LoVo (cell line): ENCODE results near the gene ARID5B.

Source experiments
- DNase-seq: peaks from one replicate; pipeline ENCODE4 v3.0.0-alpha.2; 2016; ENCODE audit warnings: low spot score

ARID5B gene

DNA sequence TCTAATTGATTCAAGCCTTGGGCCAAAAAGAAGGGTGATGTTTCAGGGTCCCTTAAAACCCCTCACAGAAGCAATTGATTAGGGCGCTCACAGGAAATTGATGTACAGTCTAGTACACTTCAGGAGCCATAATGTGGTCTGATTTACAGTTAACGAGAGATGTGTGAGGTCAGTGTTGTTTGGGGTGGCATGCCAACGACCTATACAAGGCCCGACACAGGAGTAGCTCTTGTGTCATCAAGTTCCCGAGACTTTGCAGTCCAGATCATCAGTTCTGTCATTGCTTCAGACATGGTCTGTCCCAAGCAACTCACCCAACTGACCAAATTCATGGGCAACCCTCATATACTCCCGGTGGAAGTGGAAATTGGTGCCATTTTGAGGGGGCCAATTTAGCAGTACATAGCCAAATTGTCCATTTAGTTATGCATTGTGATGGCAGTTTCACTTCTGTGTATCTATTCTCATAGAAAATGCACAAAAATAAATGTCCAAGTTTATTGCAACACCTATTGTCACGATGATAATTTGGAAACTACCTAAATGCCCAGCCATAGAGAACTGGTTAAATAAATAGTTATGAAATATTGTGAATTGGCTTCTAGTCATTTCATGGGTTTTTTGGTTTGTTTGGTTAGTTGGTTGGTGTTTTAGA lies 18.0 kb upstream of the ARID5B start:
- DNase-seq, result no peak

DNA sequence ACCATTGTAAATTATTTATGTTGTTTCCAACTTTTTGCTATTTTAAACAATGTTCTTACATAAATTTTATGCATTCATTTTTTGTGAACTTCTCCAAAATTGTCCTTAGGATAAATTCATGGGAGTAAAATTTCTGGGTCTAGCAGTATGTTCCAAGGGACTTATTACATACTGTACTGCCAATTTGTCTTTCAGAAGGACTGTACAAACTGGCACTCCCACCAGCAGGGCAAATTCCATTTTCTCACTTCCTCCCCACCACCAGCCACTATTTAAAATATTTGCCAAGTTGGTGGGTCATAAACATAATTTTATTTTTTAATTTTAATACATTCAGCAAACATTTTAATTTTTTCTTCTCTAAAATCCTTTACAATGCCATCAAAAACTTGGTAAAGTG lies 13.7 kb upstream of the ARID5B start:
- no peak for DNase-seq

DNA sequence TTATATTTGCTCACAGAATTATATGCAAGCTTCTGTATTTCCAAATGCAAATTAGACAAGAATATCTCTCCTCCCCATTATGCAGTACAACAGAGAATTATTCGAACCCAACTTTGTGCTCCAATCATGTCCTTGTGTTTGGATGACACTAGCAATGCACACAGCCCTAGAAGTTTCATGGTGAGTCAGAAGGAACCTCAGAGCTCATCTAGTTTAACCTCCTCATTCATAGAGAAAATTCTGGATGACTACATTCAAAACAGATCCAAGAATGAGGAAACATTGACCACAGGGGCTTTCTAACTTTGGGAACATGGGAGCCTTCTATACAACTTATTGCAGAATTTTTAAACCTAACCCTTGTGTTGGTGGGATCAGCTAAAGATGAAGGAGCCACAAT lies 12.8 kb upstream of the ARID5B start:
- DNase-seq, result no peak

DNA sequence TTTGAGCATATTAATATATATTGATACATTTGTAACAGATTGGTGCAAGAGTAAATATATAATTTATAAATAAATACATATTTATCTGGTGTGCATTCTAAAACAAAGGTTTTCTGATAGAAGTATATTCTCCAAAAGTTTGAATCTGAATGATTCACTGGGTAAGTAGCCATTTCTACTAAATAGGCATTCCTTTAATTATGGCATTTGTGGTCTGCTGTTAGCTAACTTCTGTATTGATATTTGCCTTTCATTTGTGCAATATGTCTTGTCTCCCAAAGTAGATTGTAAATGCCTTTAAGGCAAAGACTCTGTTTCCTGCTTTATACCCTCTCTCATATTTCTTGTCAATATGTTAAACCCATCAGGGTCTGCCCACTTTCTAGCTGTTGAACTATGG lies 11.1 kb upstream of the ARID5B start:
- DNase-seq, result no peak

DNA sequence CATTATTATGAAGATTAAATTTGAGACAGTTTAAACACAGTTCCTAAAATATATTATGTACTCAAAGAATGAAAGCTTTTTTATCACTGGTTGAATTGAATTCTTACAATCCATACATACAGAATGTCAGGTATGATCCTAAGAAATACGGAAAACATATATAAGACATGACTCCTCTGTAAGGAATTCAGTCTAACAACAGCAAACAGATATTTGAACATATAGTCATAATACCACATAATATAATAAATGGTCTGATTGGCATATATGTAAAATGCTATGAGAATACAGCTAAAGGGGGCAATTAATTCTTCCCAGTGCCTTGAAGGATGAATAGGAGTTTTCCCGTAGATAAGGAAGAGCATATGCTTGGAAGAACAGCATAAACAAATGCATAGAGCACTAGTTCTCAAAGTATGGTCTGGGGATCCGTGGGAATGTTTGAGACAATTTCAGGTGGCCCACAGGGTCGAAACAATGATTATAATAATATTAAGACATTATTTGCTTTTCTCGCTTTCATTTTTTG lies 10.6 kb upstream of the ARID5B start:
- no peak for DNase-seq

DNA sequence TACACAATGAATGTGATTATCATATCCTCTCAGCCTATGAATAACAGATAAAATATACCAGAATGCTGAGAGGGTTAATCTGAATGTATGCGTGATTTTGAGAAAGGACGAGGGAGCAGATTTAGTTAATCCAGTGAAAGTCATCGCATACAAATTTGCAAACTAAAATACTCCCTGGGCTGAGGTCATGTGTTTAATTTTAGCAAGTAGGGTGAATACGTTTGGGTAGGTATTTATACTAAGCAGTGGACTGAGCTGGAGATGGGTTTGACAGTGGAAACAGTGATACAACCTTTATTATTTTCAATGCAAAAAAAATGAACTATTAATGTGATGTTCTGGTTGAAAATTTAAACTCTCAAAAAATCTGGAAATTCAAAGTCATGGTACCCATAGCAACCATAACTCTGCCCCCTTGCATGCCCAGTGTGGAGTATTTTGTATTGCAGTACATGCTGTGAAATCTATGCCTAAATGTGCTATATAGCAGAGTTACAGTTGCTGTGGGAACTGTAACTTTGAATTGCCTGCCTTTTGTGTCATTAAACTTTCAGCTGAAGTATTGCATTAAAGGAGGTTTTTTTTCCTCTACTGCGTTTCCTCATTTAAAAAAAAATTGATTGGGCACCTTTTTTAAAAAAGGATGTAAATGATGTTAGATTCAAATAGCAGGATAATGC lies 9.5 kb upstream of the ARID5B start:
- DNase-seq, result no peak

DNA sequence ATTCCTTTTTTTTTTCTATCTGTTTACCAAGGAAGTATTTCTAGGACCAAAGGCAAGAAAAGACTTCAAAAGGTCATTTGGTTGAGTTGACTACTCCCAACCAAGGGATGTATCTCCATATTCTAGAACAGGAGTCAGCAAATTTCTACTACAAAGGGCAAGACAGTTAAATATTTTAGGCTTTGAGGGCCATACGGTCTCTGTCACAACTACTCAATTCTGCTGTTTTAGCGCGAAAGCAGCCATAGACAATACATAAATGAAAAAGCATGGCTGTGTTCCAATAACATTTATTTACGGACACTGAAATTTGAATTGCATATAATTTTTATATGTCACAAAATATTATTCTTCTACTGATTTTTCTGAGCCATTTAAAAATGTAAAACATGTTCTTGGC lies 8.5 kb upstream of the ARID5B start:
- DNase-seq, result no peak

DNA sequence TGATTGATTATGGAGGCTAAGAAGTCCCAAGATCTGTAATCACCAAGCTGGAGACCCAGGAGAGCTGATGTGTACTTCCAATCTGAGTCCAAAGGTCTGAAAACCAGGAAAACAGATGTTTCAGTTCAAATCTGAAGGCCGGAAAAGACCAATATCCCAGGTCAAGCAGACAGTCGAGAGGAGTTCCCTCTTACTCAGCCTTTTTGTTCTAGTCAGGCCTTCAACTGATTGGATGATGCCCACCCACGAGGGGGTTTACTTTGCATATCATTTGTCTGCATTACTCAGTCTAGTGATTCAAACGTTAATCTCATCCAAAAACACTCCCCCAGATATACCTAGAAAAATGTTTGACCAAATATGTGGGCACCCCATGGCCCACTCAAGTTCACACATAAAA lies 7.4 kb upstream of the ARID5B start:
- DNase-seq, result no peak

DNA sequence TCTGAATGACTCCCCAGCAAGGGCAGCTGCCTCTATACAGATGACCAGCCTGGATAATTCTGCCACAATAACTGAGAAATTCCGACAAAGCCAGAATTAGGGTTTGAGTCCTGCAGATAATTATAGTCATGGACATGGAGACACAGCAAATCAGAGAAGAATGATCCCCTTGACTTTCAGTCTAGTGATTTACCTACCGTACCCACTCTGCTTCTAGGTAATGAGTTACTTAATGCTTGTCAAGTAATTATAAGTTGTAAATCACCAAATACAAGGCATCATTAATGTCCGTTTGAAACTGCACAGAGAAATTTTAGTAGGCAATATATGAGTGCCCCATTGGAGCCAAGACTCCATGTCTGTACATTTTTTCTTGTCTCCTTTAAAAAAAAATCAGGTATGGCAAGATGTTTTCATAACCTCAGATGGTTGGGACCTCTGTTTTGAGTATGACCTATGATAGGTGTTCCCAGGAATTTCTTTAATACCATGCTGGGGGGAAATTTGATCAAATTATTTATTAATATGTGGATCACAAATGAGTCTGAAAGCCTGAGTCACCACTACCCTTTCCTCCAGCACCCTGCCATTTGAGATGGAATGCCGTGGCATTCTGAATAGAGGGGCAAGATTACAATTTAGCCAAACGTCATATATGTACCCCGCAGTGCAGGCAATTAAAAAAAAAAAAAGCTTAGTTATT lies 5.5 kb upstream of the ARID5B start:
- DNase-seq, result no peak

DNA sequence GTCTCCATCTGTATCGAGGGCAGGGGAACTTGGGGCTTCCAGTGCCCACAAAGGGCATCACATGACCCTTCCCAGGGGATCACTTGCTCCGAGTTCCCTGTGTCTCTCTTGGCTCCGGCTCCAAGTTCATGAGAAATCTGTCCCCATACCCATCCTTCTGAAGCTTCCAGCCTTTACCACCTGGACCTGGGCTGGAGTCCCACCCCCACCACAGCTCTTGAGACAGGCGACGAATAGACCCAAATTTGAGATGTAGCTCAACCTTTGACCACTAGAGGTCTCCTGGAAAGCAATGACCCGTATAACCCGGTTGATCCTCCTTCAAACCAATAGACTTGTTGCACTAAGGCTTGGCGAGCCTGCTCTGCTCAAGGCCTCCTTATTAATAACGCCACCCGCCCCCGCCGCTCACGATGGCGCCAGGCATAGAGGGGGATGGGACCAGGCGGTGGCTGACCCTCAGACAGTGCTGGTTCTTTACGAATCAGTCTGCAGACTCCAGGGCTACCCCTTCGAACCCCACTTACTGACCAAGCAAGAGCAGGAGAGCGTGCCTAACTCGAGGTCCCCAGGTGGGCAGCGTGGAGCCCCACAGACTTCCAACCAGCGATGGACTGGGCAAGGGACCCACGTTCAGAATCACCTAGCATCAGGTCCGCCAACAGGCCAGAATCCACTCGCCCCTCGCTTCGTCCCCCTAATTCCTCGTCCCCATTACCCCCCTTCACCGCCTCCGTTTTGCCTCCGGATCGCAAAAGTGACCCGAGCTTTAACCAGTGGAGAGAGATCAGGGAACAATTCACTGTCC lies 4.4 kb upstream of the ARID5B start:
- DNase-seq, result peak; percentile 64

DNA sequence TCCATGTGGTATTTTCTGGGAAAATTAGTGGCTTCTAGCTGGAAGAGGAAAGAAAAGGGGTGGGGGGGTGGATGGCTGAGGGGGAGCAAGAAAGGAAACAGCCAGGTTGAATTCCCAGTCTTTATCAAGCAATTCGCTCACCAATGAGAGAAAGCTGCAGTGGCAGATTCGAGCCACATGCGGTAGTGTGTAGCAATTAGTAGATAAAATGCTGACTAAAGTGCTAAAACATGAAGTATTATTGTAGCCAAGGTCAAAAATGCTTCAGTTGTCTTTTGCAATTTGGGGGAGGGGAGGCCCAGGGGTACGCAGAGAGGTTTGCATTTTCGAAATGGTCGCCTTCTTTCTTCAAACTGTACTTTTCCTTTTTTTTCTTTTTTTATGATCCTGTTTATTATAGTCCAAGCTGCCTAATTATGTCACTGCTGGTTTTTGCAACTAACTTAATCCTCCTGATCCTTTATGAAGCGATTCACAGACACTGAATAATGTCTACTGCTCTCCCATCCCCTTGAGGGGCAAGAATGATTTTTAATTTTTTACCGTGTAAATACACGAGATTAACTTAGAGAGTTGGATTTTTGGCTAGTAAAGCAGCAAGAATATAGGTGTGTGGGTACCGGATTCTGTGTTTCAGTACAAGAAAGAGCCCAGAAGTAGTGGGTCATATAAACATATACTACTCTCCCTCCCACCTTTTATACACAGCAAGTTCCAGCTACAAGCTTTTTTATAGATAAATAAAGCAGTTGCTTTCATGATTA lies 3.6 kb upstream of the ARID5B start:
- DNase-seq, result peak; percentile 14

DNA sequence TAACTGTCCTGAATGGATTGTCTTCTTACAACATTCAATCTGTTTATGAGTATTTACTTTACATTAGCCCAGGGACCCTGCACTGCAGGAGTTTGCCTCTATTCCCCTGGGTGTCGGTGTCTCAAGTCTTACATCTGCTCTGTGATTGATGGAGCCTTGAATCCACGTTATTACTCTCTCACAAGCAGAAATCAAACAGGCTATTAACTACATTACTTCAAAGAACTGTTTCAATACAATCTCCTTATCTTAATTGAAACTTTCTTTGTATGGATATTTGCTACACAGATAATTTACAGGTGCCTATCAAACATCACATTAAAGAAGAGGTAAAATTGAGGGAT lies 3.1 kb upstream of the ARID5B start:
- peak; percentile 19 for DNase-seq

DNA sequence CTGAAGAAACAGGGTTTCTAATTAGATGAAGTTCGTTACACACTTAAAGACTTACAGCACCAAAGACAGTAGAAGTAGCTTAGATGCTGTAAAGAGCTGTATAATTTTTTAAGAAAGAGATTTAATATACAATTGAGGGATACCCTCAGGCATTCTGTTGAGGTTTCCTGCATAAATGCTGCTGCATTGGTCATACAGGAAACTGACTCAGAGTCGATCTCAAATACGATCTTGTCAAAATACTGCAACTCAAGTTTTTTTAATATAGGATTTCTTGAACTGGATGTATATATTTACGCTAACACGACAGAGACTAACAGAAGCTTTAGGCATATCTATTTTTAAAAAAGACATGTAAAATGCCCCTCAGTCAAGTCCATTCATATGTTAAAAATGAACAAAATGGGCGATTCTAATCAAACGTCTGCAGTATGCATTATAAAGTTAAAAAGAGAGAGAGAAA lies 2.4 kb upstream of the ARID5B start:
- DNase-seq, result no peak

DNA sequence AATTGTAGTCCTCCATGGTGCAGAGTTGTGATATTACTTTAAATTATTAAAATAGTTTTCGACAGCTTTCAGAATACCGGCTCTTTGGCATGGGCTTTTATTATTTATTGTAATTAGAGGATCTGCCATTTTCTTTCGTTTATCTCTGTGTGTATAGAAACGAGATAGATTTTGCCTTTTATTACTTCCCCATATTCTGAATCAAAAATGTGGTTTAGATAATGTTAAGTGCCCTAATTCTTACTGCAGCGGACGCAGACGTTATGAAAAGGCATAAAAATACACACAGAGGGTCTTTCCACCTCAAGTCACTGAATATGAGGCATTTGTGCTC lies 1.9 kb upstream of the ARID5B start:
- DNase-seq, result no peak

DNA sequence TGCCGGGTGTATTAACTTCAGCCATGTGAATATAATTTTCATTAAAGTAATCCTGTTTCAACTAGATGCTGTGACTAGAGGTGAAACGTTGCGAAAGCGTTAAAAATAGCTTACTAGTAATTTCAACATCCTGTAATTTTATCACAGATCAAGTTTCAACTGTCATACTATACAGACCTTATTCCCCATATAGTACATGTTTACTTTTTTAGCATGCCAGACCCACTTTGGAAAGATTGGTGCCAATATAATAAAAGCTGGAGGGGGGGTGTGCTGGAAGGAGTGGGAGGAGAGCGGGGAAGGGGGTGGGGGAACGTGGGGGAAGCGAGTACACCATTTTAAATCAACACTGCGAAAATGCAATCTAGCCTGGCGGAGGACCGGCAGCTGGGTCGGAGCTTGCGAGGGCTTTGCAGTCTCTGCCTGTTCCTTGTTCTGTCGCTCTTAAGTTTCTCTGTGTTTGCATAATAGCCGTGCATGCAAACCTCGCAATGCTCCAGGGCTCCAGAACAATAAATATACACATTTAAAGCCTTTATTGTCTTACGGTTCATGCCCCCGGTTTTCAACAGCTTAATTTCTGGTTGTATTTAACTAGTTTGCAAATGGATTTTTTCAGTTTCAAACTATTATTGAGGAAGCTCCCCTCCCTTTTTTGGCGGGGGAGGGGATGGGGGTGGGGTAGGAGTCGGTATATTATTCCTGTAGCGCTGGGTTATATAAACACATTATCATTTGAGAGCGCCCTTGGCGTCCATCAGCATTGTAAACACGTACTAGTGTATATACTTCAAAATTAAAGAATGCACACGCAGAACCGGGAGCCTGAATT lies 1.3 kb upstream of the ARID5B start:
- peak; percentile 51 for DNase-seq

DNA sequence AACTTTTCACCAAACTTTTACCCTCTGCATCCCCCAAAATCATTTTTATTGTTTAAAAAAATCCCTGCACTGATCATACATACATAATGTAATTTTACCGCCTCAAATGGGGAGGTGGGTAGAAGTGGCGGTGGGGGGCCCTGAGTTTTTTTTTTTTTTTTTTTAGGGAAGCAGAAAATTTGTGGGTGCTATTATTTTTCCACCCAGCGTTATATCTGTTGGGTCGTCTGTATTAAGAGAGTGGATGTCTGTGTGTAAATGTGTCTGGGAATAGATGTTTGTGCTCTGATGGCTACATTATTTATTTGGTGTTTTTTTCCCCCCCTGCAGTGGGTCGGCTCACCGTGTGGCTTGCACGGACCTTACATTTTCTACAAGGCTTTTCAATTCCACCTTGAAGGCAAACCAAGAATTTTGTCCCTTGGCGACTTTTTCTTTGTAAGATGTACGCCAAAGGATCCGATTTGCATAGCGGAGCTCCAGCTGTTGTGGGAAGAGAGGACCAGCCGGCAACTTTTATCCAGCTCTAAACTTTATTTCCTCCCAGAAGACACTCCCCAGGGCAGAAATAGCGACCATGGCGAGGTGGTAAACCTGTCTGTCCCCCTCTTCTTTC lies 438 bp downstream of the ARID5B start:
- DNase-seq, result no peak

DNA sequence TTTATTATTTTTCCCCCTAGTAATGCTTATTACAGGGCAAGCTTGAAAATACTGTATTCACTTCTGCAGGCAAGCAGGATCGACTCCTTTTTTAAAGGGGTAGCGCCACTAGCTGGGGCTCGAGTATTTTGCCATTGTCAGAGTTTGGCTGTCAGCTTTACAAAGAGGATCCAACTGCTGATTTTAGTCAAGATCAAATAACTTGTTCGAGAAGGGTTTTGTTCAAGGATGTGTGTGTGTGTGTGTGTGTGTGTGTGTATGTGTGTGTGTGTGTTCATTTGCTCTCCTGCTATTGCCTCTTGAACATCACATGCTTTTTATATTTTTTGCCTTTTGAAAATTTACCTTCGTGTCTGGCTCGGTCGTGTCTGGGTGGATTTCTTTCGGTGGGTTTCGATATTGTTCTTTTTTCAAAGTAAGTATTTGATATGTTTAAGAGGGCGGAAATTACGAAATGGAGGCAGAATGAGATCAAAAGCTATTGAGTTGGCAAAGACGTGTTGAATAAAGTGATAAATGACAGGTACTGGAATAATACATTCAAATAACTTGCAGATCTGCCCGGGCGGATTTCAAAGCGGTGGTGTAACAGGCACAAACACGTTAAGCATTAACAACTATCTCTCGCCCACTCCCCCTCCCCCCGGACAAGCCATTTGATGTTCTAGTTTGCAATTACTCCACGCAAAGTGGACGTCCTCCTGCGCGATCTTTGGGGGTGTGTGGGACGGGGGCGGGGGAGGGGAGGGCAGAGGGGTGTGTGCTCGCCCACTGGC lies 1.1 kb downstream of the ARID5B start:
- peak; percentile 43 for DNase-seq

DNA sequence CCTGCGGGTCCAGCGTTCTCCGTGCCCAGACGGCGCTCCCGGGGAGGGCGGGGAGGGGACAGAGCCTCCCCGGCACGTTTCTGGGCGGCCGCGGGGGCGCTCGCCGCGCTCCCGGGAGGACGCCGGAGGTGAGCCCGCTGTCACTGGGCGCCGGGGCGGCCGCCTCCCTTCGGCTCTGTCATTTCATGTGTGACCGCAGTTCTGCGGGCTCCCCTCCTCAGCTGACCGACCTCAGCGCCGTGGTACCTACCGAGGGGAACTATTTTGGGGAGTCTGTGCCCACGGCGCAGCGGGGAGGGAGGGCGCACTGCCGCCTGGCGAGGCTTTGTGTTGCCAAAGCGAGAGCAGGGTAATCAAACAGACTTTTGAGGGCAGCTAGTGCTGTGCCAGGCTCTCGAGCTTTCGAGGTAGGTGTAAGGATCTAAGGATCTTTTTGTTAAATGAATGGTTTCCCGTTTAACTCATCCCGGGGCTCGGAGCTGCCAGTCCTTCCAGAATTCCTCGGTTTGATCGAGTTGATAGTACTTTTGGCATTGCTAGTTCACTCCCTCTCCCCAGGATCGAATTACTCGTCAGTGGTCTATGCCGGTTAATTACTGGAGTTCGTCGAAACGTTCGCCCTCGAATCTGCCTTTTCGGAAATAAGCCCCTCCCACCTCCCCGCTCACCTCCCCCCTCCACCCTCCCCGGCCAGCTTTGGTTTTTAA lies 1.9 kb downstream of the ARID5B start:
- DNase-seq, result peak; percentile 46

DNA sequence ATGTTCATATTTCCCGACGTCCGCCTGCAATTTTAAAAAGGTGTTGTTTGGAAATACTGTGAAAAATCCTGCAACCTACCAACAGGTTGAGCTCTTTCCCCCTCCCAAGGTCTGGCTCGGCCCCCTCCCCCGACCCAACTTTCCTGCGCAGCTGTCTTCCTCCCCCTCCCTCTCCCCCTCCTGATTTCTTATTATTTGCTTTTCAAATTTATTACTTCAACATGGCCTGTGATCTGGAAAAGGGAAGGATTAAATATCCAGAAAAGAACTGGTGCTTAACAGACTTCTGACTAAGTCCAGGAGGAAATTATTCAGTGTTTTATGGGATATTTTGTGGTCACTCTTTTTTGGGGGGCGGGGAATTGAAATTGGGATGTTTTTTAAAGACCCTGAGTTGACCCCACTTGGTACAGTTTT lies 2.4 kb downstream of the ARID5B start:
- no peak for DNase-seq
